Fibroblast of lung (primary cell): Measurements from ENCODE around the gene CHAD. TPM values are rescaled to one million over a fixed set of nuclear protein-coding genes. Genes with fewer than 3 reads are reported as not detected.

Source experiments
- DNase-seq, 2 donors: peaks; one replicate each; pipeline versions ENCODE4 v3.0.0 to v3.0.0-alpha.2; 2010; ENCODE audit warnings: low read depth in 2 of 2
- H2AFZ ChIP-seq: 2 replicates; pipeline ENCODE4 v1.5.1; 2012; ENCODE audit warnings: low read length, control low read depth, inconsistent platforms
- H3K27ac ChIP-seq: 2 replicates; pipeline ENCODE4 v1.5.1; 2011; ENCODE audit warnings: low read length, control low read depth; ENCODE audit not compliant: insufficient read depth
- H3K27me3 ChIP-seq: 2 replicates; pipeline ENCODE4 v1.5.1; 2011; ENCODE audit warnings: mild to moderate bottlenecking, low read length; ENCODE audit not compliant: control insufficient read depth, insufficient read depth
- H3K36me3 ChIP-seq: 2 replicates; pipeline ENCODE4 v1.5.1; 2011; ENCODE audit warnings: low read length; ENCODE audit not compliant: control insufficient read depth, insufficient read depth
- H3K4me1 ChIP-seq: 2 replicates; pipeline ENCODE4 v1.5.1; 2011; ENCODE audit warnings: low read length; ENCODE audit not compliant: control insufficient read depth, insufficient read depth; ENCODE audit errors: extremely low read depth
- H3K4me2 ChIP-seq: 2 replicates; pipeline ENCODE4 v1.5.1; 2011; ENCODE audit warnings: low read length, control low read depth; ENCODE audit not compliant: insufficient read depth; ENCODE audit errors: extremely low read depth
- H3K4me3 ChIP-seq, 4 experiments: fragments of 200-600 bp in 1 of 4; sonication (generic) in 1 of 4; replicated peaks in 1 of 4; 2 replicates each; pipeline ENCODE4 v1.5.1; 2011 to 2016; ENCODE audit warnings: low read length in 4 of 4, low read depth in 3 of 4, mild to moderate bottlenecking in 3 of 4, control low read depth in 2 of 4, inconsistent platforms in 1 of 4, mixed read lengths in 1 of 4; ENCODE audit not compliant: insufficient read depth in 1 of 4; ENCODE audit errors: control extremely low read depth in 1 of 4
- H3K79me2 ChIP-seq: 2 replicates; pipeline ENCODE4 v1.5.1; 2012; ENCODE audit warnings: mild to moderate bottlenecking, low read length, inconsistent platforms; ENCODE audit not compliant: control insufficient read depth, insufficient read depth
- H3K9ac ChIP-seq: 2 replicates; pipeline ENCODE4 v1.5.1; 2011; ENCODE audit warnings: mild to moderate bottlenecking, low read length, control low read depth; ENCODE audit not compliant: insufficient read depth
- H3K9me3 ChIP-seq: 2 replicates; pipeline ENCODE4 v1.5.1; 2012; ENCODE audit warnings: low read depth, low read length; ENCODE audit not compliant: control insufficient read depth, insufficient read depth
- H4K20me1 ChIP-seq: 2 replicates; pipeline ENCODE4 v1.5.1; 2011; ENCODE audit warnings: low read length; ENCODE audit not compliant: control insufficient read depth, insufficient read depth; ENCODE audit errors: extremely low read depth
- EZH2 ChIP-seq: IDR thresholded peaks from 2 replicates; pipeline ENCODE4 v1.5.1; 2012; ENCODE audit warnings: low read length, control low read depth, mild to moderate bottlenecking; ENCODE audit errors: missing control alignments
- polyA plus RNA-seq, 2 donors: library from polyadenylated mRNA; depleted of rRNA in 1 of 2; stranded (reverse) in 1 of 2; unstranded in 1 of 2; fragments of >200 nt; gene quantifications; 2 replicates each; pipeline ENCODE4 v1.2.1, GENCODE V29; 2011 to 2012; ENCODE audit warnings: missing spikeins in 1 of 2
- total RNA-seq: library from RNA; depleted of rRNA; stranded (reverse); fragments of >200 nt; gene quantifications from 2 replicates; pipeline ENCODE4 v1.2.1, GENCODE V29; 2014
- TF ChIP-seq, protein P1 (sequence below), 2 donors: IDR thresholded peaks in 1 of 2; conservative IDR thresholded peaks in 1 of 2; 1 replicate in 1 of 2; 2 replicates in 1 of 2; pipeline ENCODE4 v1.5.1; 2011 to 2012; ENCODE audit warnings: low read length in 2 of 2, control low read depth in 1 of 2, inconsistent platforms in 1 of 2, low read depth in 1 of 2, mild to moderate bottlenecking in 1 of 2

The CHAD gene
- total and polyA plus RNA-seq, 2 donors (not counting 1 experiment from before 2014, with no cell fraction given) = not detected

DNA sequence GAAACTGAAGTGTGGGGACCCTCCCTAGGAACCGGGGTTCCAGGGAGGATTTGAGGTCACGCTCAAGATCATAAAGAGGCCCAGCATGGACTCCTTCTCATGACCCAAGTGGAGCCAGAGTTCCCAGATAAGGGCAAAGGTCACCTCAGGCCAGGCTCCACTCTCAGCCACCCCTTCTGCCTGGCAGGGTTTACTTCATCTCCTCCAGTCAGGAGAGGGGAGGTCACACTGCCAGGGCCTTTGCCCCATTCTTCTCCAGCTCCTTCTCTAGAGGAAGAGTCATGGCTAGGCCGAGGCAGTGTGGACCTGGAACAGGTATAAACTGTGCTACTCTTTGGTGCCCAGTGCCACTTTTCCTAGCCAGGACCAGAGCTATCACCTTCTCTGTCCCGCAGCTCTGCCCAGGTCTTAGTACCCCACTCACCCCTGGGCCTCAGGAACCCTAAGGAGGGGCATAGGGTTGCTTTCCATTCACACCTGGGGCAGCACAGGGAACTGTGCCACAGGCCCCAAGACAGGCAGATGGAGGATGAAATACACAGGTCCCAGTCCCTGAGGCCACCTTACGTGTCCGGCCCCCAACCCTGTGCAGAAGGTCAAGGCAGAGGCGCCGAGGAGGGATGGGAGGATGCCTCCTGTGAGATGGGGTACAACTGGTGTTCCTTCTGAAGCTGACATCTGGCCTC, 43.5 kb downstream of the CHAD start:
- Histone ChIP-seq H3K4me3 (peak overlapping the region in 3 of 4 experiments; percentile 50 to 70 (median 62)), H3K79me2 (no peaks in the 10 kb centered on the region), H3K9me3 (no peaks in the 10 kb centered on the region), H4K20me1 (no peaks in the 10 kb centered on the region), H3K36me3 (no peaks in the 10 kb centered on the region), H3K27ac (peak overlapping the region; percentile 58), H3K9ac (no peak overlapping the region), H2AFZ (peak overlapping the region; percentile 86), H3K4me1 (peaks cover 12% of the 10 kb centered on the region), H3K4me2 (peak overlapping the region; percentile 79), H3K27me3 (no peaks in the 10 kb centered on the region)
- TF ChIP-seq, protein P1, sequence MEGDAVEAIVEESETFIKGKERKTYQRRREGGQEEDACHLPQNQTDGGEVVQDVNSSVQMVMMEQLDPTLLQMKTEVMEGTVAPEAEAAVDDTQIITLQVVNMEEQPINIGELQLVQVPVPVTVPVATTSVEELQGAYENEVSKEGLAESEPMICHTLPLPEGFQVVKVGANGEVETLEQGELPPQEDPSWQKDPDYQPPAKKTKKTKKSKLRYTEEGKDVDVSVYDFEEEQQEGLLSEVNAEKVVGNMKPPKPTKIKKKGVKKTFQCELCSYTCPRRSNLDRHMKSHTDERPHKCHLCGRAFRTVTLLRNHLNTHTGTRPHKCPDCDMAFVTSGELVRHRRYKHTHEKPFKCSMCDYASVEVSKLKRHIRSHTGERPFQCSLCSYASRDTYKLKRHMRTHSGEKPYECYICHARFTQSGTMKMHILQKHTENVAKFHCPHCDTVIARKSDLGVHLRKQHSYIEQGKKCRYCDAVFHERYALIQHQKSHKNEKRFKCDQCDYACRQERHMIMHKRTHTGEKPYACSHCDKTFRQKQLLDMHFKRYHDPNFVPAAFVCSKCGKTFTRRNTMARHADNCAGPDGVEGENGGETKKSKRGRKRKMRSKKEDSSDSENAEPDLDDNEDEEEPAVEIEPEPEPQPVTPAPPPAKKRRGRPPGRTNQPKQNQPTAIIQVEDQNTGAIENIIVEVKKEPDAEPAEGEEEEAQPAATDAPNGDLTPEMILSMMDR (conservative IDR thresholded peaks at IDR 0.05 in 1 of 2, IDR thresholded peaks at IDR 0.05 in 1 of 2; ENCODE audit: low read depth in 1 of 2, low read length in 2 of 2) = no peak
- no peak for TF ChIP-seq EZH2
- no peak for DNase-seq

DNA sequence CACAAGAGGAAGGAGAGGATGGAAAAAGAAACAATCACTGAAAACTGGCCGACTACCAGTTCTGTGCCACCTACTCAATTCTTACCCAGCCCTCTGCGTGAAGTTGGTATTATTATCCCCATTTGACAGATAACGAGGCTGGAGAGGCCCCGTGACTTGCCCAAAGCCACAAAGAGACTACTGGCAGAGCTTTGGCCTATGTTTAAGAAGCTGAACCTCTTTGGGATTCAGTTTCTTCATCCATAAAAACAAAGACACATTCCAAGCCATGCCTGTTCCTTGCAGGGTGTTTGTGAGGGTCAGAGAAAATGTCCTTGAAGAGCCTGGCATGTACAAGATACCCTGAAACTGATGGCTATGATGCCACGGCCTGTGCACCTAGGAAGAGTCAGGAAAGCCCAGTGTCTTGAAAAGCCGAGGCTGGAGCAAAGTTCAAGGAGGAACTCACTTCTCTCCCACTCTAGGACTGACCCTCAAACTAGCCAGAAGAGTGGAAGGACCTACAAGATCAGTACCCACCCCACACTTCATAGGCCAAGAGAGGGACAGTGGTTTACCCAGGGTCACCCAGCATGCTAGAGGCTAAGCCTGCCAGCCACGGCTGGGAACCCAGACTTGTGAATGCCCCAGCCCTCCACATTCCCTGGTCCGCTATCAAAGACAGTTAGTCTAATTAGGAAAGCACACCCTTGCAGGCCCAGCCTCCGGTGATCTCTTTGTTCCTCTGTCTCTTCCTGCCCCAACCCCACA, 44.3 kb downstream of the CHAD start:
- Histone ChIP-seq H3K4me1 (peaks cover 12% of the 10 kb centered on the region), H3K4me2 (no peak overlapping the region), H3K9me3 (no peaks in the 10 kb centered on the region), H3K9ac (no peak overlapping the region), H3K27ac (no peak overlapping the region), H3K4me3 (peak overlapping the region in 1 of 4 experiments; percentile 14), H3K79me2 (no peaks in the 10 kb centered on the region), H3K27me3 (no peaks in the 10 kb centered on the region), H4K20me1 (no peaks in the 10 kb centered on the region), H2AFZ (no peak overlapping the region), H3K36me3 (no peaks in the 10 kb centered on the region)
- TF ChIP-seq, protein P1 (conservative IDR thresholded peaks at IDR 0.05 in 1 of 2, IDR thresholded peaks at IDR 0.05 in 1 of 2; ENCODE audit: low read depth in 1 of 2, low read length in 2 of 2) = no peak
- TF ChIP-seq EZH2 = no peak
- DNase-seq = no peak

DNA sequence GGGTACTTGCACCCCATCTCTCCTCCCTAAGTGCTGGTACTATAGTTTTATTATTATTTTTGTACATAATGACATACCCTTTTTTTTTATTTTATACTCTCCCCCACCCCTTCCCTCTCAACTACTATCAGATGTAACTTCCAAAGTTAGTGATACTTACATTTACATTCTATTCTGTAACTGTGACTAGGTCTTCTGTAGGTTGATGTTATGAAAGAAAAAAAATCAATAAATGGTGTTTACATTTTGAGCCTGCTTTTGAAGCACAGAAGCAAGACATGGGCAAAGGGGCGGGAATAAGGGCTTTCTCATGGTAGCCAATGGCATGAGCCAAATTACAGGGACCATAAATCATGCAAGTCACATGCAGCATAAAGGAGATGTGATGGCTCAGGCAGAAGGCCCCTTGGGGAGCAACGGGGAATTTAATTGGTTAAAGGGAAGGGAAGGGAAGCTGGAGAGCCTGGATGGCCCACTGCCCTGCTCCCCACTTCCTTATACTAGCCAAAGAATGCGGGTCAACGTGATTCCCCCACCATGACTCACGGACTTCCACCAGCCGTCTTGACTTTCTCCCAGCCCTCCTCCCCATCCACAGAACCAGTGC, 45.0 kb downstream of the CHAD start:
- H3K4me3 ChIP-seq = peak overlapping the region in 1 of 4 experiments; percentile 14
- no peak overlapping the region for H3K27ac ChIP-seq
- no peaks in the 10 kb centered on the region for H3K9me3 ChIP-seq
- no peaks in the 10 kb centered on the region for H3K36me3 ChIP-seq
- H3K4me1 ChIP-seq = peaks cover 12% of the 10 kb centered on the region
- no peak overlapping the region for H3K9ac ChIP-seq
- H2AFZ ChIP-seq = no peak overlapping the region
- H3K27me3 ChIP-seq = no peaks in the 10 kb centered on the region
- TF ChIP-seq, protein P1 (conservative IDR thresholded peaks at IDR 0.05 in 1 of 2, IDR thresholded peaks at IDR 0.05 in 1 of 2; ENCODE audit: low read depth in 1 of 2, low read length in 2 of 2) = no peak
- no peak for TF ChIP-seq EZH2
- no peaks in the 10 kb centered on the region for H3K79me2 ChIP-seq
- DNase-seq = peak; percentile 93 to 94
- no peak overlapping the region for H3K4me2 ChIP-seq
- no peaks in the 10 kb centered on the region for H4K20me1 ChIP-seq
